ENCODE data around the gene RPS6KB2. TPM values are rescaled to one million over a fixed set of nuclear protein-coding genes. Genes with fewer than 3 reads are reported as not detected.

The RPS6KB2 gene
- total RNA-seq, 2 experiments from 2014 or later: 69.3 to 72.0 TPM

DNA sequence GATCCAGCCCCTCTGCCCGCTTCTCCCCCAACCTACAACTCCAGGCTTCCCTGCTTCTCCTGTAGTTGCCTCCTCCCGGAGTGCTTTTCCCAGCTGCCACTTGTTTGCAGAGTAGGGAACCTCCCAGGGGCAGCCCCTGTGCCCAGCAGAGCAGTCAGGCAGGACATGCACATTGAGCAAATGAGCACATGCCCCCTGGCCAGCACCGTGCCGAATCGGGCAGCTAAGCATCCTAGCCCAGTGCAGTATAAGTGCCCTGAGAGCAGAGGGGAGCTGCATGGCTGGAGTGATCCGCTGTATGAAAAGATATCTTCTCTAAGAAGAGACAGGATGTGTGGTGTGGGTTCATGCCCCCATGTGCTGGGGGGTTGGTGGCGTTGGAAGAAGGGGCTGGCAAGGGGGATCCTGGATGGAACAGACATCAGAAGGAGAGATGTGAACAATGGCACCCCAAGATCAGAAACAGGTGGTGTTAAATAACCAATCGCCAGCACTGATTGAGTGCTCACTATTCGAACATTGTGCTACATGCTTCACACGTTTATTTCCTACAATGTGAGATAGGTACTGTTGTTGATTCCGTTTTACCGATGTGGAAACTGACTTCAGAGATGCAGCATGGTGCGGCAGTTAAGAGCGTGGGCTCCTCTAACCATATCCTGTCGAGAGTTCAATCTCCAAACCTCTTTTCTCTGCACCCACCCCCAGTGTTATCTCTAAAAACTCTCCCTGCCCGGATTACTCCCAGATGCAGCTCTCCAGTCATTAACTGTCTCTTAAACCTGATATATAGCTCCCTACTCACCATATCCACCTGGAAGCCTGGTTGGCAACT is 55.8 kb downstream of the RPS6KB2 start:
- Mint-ChIP-seq H3K36me3 (ENCODE audit: low read depth) (peaks cover 52% of the 10 kb centered on the region), H3K27ac (peak overlapping the region; percentile 95), H3K27me3 (no peaks in the 10 kb centered on the region), H3K9me3 (no peaks in the 10 kb centered on the region), H3K4me1 (ENCODE audit: low read depth) (peaks cover 64% of the 10 kb centered on the region), H3K4me3 (peak overlapping the region; percentile 91)
- no peak for TF ChIP-seq CTCF (IDR thresholded peaks at IDR 0.05)
- ATAC-seq (ENCODE audit: poor library complexity) (peak; percentile 52), DNase-seq (peak in 8 of 14 experiments; percentile 34 to 90 (median 57))
- Histone ChIP-seq H3K27ac (ENCODE audit: low read depth in 1 of 2, low read length in 2 of 2) (peak overlapping the region; percentile 90), H3K4me3 (ENCODE audit: low read length) (peak overlapping the region; percentile 80), H3K27me3 (ENCODE audit: control insufficient read depth in 1 of 2, insufficient read depth in 2 of 2, low read length in 2 of 2) (no peaks in the 10 kb centered on the region), H3K9me3 (ENCODE audit: control insufficient read depth in 1 of 2, insufficient read depth in 1 of 2, low read length in 2 of 2) (no peaks in the 10 kb centered on the region), H3K4me1 (ENCODE audit: insufficient read depth, low read length) (peaks cover 72% of the 10 kb centered on the region), H3K36me3 (ENCODE audit: insufficient read depth, low read length) (peaks cover 22% of the 10 kb centered on the region)
- CTCF ChIA-PET: interaction anchor here (0.9 to 1.9 kb wide), 4 partner anchors 15 to 95 kb away, joined by 3 to 8 read pairs (median 3); partner anchors contain the start of genes PITPNM1, PPP1CA and TMEM134
- intact Hi-C loops (cut with DNase I, micrococcal nuclease): loop anchor here (1.0 to 10.0 kb wide), 6 partner anchors 15 to 199 kb away; partner anchors contain the start of genes ANKRD13D (in 1 of the 2), CARNS1 (in 1 of the 2), PTPRCAP (in 1 of the 2) and TMEM134 (in 1 of the 2)
- POLR2A ChIA-PET: interaction anchor here (0.6 to 5.5 kb wide), 26 partner anchors 9 to 213 kb away, joined by 3 to 110 read pairs (median 7); partner anchors contain the start of genes PITPNM1, POLD4, PPP1CA and PTPRCAP

DNA sequence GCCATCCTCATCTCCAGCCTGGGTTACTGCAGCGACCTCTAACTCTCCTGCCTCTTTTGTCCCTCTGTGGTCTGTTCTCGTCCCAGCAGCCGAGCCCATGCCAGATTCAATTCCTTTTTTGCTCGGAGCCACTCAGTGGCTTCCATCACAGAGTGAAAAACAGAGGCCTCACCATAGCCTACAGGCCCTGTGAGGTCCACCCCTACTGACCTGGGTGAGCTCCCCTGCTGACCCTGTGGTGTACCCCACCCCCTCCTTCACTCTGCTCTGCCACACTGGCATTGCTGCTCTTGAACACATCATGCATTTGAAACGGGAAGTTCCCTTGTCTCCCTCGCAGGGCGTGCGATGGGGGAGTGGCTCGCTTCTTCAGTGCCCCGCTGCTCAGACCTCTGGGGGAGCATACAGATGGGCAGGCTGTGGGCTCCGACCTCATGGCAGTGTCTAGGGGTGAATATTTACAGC is 56.6 kb downstream of the RPS6KB2 start:
- peak overlapping the region; percentile 95 for H3K27ac Mint-ChIP-seq
- no peaks in the 10 kb centered on the region for H3K27me3 ChIP-seq (ENCODE audit: control insufficient read depth in 1 of 2, insufficient read depth in 2 of 2, low read length in 2 of 2)
- peaks cover 70% of the 10 kb centered on the region for H3K4me1 Mint-ChIP-seq (ENCODE audit: low read depth)
- intact Hi-C loops (cut with DNase I, micrococcal nuclease): loop anchor here in 1 of 2 experiments (1.0 to 10.0 kb wide), 4 partner anchors 16 to 200 kb away; partner anchors contain the start of genes ANKRD13D, CARNS1, PTPRCAP and TMEM134
- H3K27me3 Mint-ChIP-seq: no peaks in the 10 kb centered on the region
- H3K4me1 ChIP-seq (ENCODE audit: insufficient read depth, low read length): peaks cover 78% of the 10 kb centered on the region
- DNase-seq: peak in 11 of 14 experiments; percentile 32 to 82 (median 56)
- H3K36me3 Mint-ChIP-seq (ENCODE audit: low read depth): peaks cover 58% of the 10 kb centered on the region
- no peak for TF ChIP-seq CTCF (IDR thresholded peaks at IDR 0.05)
- H3K36me3 ChIP-seq (ENCODE audit: insufficient read depth, low read length): peaks cover 30% of the 10 kb centered on the region
- POLR2A ChIA-PET: interaction anchor here (0.6 to 5.5 kb wide), 16 partner anchors 11 to 133 kb away, joined by 3 to 110 read pairs (median 10); partner anchors contain the start of genes CDK2AP2, PITPNM1, PPP1CA and PTPRCAP
- no peaks in the 10 kb centered on the region for H3K9me3 ChIP-seq (ENCODE audit: control insufficient read depth in 1 of 2, insufficient read depth in 1 of 2, low read length in 2 of 2)
- H3K27ac ChIP-seq (ENCODE audit: low read depth in 1 of 2, low read length in 2 of 2): peak overlapping the region; percentile 90
- CTCF ChIA-PET: interaction anchor here (0.9 to 1.4 kb wide), 2 partner anchors 16 to 21 kb away, joined by 3 read pairs; partner anchors contain the start of genes PITPNM1 and TMEM134
- no peaks in the 10 kb centered on the region for H3K9me3 Mint-ChIP-seq
- H3K4me3 Mint-ChIP-seq: peak overlapping the region; percentile 91
- H3K4me3 ChIP-seq (ENCODE audit: low read length): peak overlapping the region; percentile 80
- ATAC-seq (ENCODE audit: poor library complexity): peak; percentile 4

Other genes with a start within 250 kb of the RPS6KB2 start
- gene GRK2, start 162.0 kb upstream of the RPS6KB2 start, total RNA-seq: 100 to 1,000 TPM; 309 to 325 TPM
- gene ANKRD13D, start 139.2 kb upstream of the RPS6KB2 start, total RNA-seq: 100 to 1,000 TPM; 160 to 161 TPM
- gene SSH3, start 125.0 kb upstream of the RPS6KB2 start, total RNA-seq: 1 to 10 TPM; 8.5 to 8.8 TPM
- 10 to 100 TPM; 31.7 to 39.5 TPM for gene POLD4, start 74.9 kb upstream of the RPS6KB2 start, total RNA-seq
- gene CLCF1, start 54.9 kb upstream of the RPS6KB2 start, total RNA-seq: 1 to 10 TPM; 6.0 to 6.9 TPM
- 10 to 100 TPM; 19.3 to 20.3 TPM for gene RAD9A, start 36.5 kb upstream of the RPS6KB2 start, total RNA-seq
- 10 to 100 TPM; 42.0 to 45.5 TPM for gene PPP1CA, start 26.6 kb upstream of the RPS6KB2 start, total RNA-seq
- 100 to 1,000 TPM; 205 to 212 TPM for gene TBC1D10C, start 24.4 kb upstream of the RPS6KB2 start, total RNA-seq
- 1 to 10 TPM; 9.9 to 10.0 TPM for gene CARNS1, start 12.8 kb upstream of the RPS6KB2 start, total RNA-seq
- gene PTPRCAP, start 9.2 kb downstream of the RPS6KB2 start, total RNA-seq: 100 to 1,000 TPM; 129 to 134 TPM
- gene CORO1B, start 15.0 kb downstream of the RPS6KB2 start, total RNA-seq: 10 to 100 TPM; 25.8 to 30.2 TPM
- gene GPR152, start 24.2 kb downstream of the RPS6KB2 start, total RNA-seq: not detected
- gene CABP4, start 26.9 kb downstream of the RPS6KB2 start, total RNA-seq: 1 to 10 TPM; 7.5 to 8.5 TPM
- 10 to 100 TPM; 49.9 to 52.4 TPM for gene TMEM134, start 40.8 kb downstream of the RPS6KB2 start, total RNA-seq
- gene AIP, start 54.5 kb downstream of the RPS6KB2 start, total RNA-seq: 100 to 1,000 TPM; 115 to 117 TPM
- 10 to 100 TPM; 90.0 to 94.8 TPM for gene PITPNM1, start 76.9 kb downstream of the RPS6KB2 start, total RNA-seq
- gene CDK2AP2, start 79.7 kb downstream of the RPS6KB2 start, total RNA-seq: 10 to 100 TPM; 19.5 to 22.0 TPM
- not detected for gene CABP2, start 95.0 kb downstream of the RPS6KB2 start, total RNA-seq
- gene GSTP1, start 155.3 kb downstream of the RPS6KB2 start, total RNA-seq: 10 to 100 TPM; 60.1 to 62.8 TPM
- 100 to 1,000 TPM; 223 to 224 TPM for gene NDUFV1, start 178.4 kb downstream of the RPS6KB2 start, total RNA-seq
- gene NUDT8, start 201.4 kb downstream of the RPS6KB2 start, total RNA-seq: 1 to 10 TPM in 1 of 2 experiments, under 1 TPM in 1; 0.92 to 1.4 TPM
- not detected for gene TBX10, start 211.3 kb downstream of the RPS6KB2 start, total RNA-seq
- under 1 TPM; 0.30 to 0.36 TPM for gene ACY3, start 222.2 kb downstream of the RPS6KB2 start, total RNA-seq
- gene ALDH3B2, start 246.1 kb downstream of the RPS6KB2 start, total RNA-seq: not detected

Data from CD4-positive, alpha-beta T cell (primary cell).